ENCODE results near the gene RSRC2.

GRCh38 chr12:122527478-122527944 is 775 bp upstream of the RSRC2 start:
- TF ChIP-seq CTCF (IDR thresholded peaks at IDR 0.05; ENCODE audit: low read depth, low read length, poor library complexity, severe bottlenecking) (no peak), EZH2phosphoT487 (IDR thresholded peaks at IDR 0.05; ENCODE audit: borderline replicate concordance, low read length) (no peak)

Data from DOHH2 (cell line).